Measurements from ENCODE around the gene DERL2. TPM values are rescaled to one million over a fixed set of nuclear protein-coding genes. Genes with fewer than 3 reads are reported as not detected.

DERL2 gene
- total and polyA plus RNA-seq, 9 of the 15 experiments (the other 6 are each of a cell fraction or from before 2014, with no cell fraction given), result 11.5 to 105 (median 30.7) TPM

DNA sequence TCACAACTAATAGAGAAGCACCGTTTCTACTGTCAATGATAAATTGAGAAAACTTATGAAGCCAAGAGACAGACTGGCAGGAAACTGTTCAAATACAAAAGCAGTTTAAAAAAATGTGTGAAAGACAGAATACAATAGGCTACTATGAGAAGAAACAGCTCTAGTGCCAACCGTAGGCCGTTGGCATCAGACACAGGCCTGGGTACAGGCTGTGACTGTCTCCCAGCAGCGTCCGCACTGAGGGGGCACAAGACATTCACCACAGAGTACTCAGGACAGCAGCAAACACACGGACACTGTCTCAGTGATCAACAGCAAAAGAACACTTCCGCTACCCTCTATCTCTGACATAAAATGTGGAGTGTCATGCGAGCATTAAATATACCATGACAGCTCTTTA lies 39.2 kb downstream of the DERL2 start:
- ChIA-PET POLR2A (no interaction called here), CTCF (ENCODE audit: low intra/inter-chr PET ratio) (no interaction called here)
- Histone ChIP-seq H3K9me1 (ENCODE audit: control insufficient read depth, insufficient read depth, low read length) (no peaks in the 10 kb centered on the region), H3K4me3 (no peak overlapping the region), H4K20me1 (replicated peaks; ENCODE audit: control insufficient read depth, insufficient read depth, low read length) (no peaks in the 10 kb centered on the region), H3K27me3 (ENCODE audit: control insufficient read depth in 2 of 2, insufficient read depth in 2 of 2, low read length in 2 of 2) (no peaks in the 10 kb centered on the region), H3K27ac (ENCODE audit: extremely low read depth, low read depth, low read length) (no peak overlapping the region), H3K4me1 (replicated peaks in 1 of 2; ENCODE audit: control insufficient read depth in 2 of 2, insufficient read depth in 2 of 2, low read length in 2 of 2) (0 out of 5 replicates have a peak, but pooled peaks cover 0 to 3% of the 10 kb centered on the region in 2 experiments), H3K9ac (ENCODE audit: insufficient read depth in 1 of 2, low read depth in 2 of 2, low read length in 2 of 2) (no peak overlapping the region), H3K4me2 (ENCODE audit: insufficient read depth, low read length) (no peak overlapping the region), H3K9me3 (replicated peaks; ENCODE audit: control insufficient read depth, insufficient read depth, low read depth, low read length) (no peaks in the 10 kb centered on the region), H3K36me3 (ENCODE audit: control insufficient read depth, insufficient read depth, low read length) (peaks cover 78% of the 10 kb centered on the region; the same call in 2 of the 3 replicates), H3K79me2 (ENCODE audit: control insufficient read depth, insufficient read depth, low read length) (0 out of 3 replicates have a peak, but pooled peaks cover 3% of the 10 kb centered on the region), H2AFZ (ENCODE audit: low read depth, low read length) (no peak overlapping the region)
- BruUV-seq (replicated peaks), result no TSS peak
- DNase-seq (ENCODE audit: extremely low read depth in 1 of 4, low spot score in 3 of 4), result no peak
- FAIRE-seq, result no peak
- no peak for ATAC-seq
- in situ Hi-C loops (cut with MboI) (no loop called here), intact Hi-C loops (cut with micrococcal nuclease) (no loop called here)
- TF ChIP-seq ZNF217 (CRISPR knock-in tag; IDR thresholded peaks at IDR 0.05) (no peak), HMG20B (CRISPR knock-in tag; IDR thresholded peaks at IDR 0.05) (no peak), ZNF76 (CRISPR knock-in tag; IDR thresholded peaks at IDR 0.05; ENCODE audit: borderline replicate concordance) (no peak), TFAM (CRISPR knock-in tag; conservative IDR thresholded peaks at IDR 0.05) (no peak), POLR3A (IDR thresholded peaks at IDR 0.05; ENCODE audit: borderline replicate concordance, extremely low read depth, insufficient read depth, insufficient read length) (no peak), NCOA4 (IDR thresholded peaks at IDR 0.05; ENCODE audit: partially characterized antibody) (no peak), CXXC5 (CRISPR knock-in tag; IDR thresholded peaks at IDR 0.05) (no peak), FIP1L1 (IDR thresholded peaks at IDR 0.05; ENCODE audit: low read depth, low read length, poor library complexity, severe bottlenecking) (no peak), ZNF263 (CRISPR knock-in tag; IDR thresholded peaks at IDR 0.05; ENCODE audit: borderline replicate concordance) (no peak)
- TF ChIP-seq, protein P1, sequence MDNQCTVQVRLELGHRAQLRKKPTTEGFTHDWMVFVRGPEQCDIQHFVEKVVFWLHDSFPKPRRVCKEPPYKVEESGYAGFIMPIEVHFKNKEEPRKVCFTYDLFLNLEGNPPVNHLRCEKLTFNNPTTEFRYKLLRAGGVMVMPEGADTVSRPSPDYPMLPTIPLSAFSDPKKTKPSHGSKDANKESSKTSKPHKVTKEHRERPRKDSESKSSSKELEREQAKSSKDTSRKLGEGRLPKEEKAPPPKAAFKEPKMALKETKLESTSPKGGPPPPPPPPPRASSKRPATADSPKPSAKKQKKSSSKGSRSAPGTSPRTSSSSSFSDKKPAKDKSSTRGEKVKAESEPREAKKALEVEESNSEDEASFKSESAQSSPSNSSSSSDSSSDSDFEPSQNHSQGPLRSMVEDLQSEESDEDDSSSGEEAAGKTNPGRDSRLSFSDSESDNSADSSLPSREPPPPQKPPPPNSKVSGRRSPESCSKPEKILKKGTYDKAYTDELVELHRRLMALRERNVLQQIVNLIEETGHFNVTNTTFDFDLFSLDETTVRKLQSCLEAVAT (IDR thresholded peaks at IDR 0.05), result no peak
- 100% methylated on average over 4 of the region's 8 CpGs for WGBS (ENCODE audit: insufficient coverage, low coverage, missing lambda C conversion rate)
